SK-N-SH (cell line): ENCODE measurements around the gene DNAH6. TPM values are rescaled to one million over a fixed set of nuclear protein-coding genes. Genes with fewer than 3 reads are reported as not detected.

Source experiments
- CTCF ChIA-PET: fragments of 300-600, 350-600 bp; formaldehyde crosslinking; extraction: SDS; loops from one replicate; lab custom pipeline; 2021; lab: Yijun Ruan, JAX
- POLR2A ChIA-PET: fragments of 350-600 bp; sonication (Branson Sonifier 250); formaldehyde crosslinking; extraction: SDS; loops from one replicate; lab custom pipeline; 2020; ENCODE audit warnings: antibody characterized with exemption, inconsistent platforms; lab: Yijun Ruan, JAX
- DNase-seq: peaks from one replicate; pipeline ENCODE4 v3.0.0; 2012
- H2AFZ ChIP-seq: fragments of 200-600 bp; sonication (generic); 2 replicates; pipeline ENCODE4 v1.8.1; 2016; ENCODE audit warnings: antibody characterized with exemption, mild to moderate bottlenecking, low read depth
- H3F3A ChIP-seq: fragments of 200-600 bp; sonication (generic); replicated peaks from 2 replicates; pipeline ENCODE3; 2016; ENCODE audit warnings: antibody characterized with exemption, mild to moderate bottlenecking; ENCODE audit not compliant: insufficient read depth
- H3K27ac ChIP-seq, 2 experiments: fragments of 200-500 bp in 1 of 2; fragments of 200-600 bp in 1 of 2; sonication (Bioruptor generic) in 1 of 2; sonication (generic), shearing (Covaris generic) in 1 of 2; 2 replicates each; pipeline versions ENCODE4 v1.5.1 to v1.6.1; 2014 to 2016; ENCODE audit warnings: low read depth in 2 of 2, inconsistent platforms in 1 of 2, low read length in 1 of 2, mild to moderate bottlenecking in 1 of 2, mixed read lengths in 1 of 2
- H3K27me3 ChIP-seq: fragments of 200-600 bp; sonication (generic), shearing (Covaris generic); 2 replicates; pipeline ENCODE4 v1.6.1; 2016; ENCODE audit warnings: mixed run types; ENCODE audit not compliant: insufficient read depth
- H3K36me3 ChIP-seq, 2 experiments: fragments of 200-500 bp in 1 of 2; fragments of 200-600 bp in 1 of 2; sonication (Bioruptor generic) in 1 of 2; sonication (generic) in 1 of 2; replicated peaks in 1 of 2; 2 replicates each; pipeline versions ENCODE3 to v1.5.1; 2014 to 2016; ENCODE audit warnings: low read length in 1 of 2, mild to moderate bottlenecking in 1 of 2; ENCODE audit not compliant: insufficient read depth in 2 of 2, control insufficient read depth in 1 of 2
- H3K4me1 ChIP-seq, 2 experiments: fragments of 200-500 bp in 1 of 2; fragments of 200-600 bp in 1 of 2; sonication (Bioruptor generic) in 1 of 2; sonication (generic), shearing (Covaris generic) in 1 of 2; 2 replicates each; pipeline versions ENCODE4 v1.5.1 to v1.6.1; 2014 to 2016; ENCODE audit warnings: low read depth in 1 of 2, low read length in 1 of 2, mixed run types in 1 of 2; ENCODE audit not compliant: insufficient read depth in 2 of 2, control insufficient read depth in 1 of 2
- H3K4me2 ChIP-seq: fragments of 200-600 bp; sonication (generic), shearing (Covaris generic); 2 replicates; pipeline ENCODE4 v1.6.1; 2017; ENCODE audit warnings: mixed run types
- H3K4me3 ChIP-seq, 2 experiments: fragments of 200-500 bp in 1 of 2; fragments of 200-600 bp in 1 of 2; sonication (Bioruptor generic) in 1 of 2; sonication (generic), shearing (Covaris generic) in 1 of 2; 2 replicates each; pipeline versions ENCODE4 v1.5.1 to v1.8.1; 2014 to 2016; ENCODE audit warnings: low read depth in 2 of 2, inconsistent platforms in 1 of 2, low read length in 1 of 2, mild to moderate bottlenecking in 1 of 2, mixed read lengths in 1 of 2, moderate library complexity in 1 of 2
- H3K79me2 ChIP-seq: fragments of 200-600 bp; sonication (generic); 2 replicates; pipeline ENCODE4 v1.8.1; 2017; ENCODE audit warnings: mild to moderate bottlenecking; ENCODE audit not compliant: insufficient read depth
- H3K9ac ChIP-seq: fragments of 200-600 bp; sonication (generic); 2 replicates; pipeline ENCODE4 v1.6.1; 2017; ENCODE audit warnings: mixed run types
- H3K9me2 ChIP-seq: fragments of 200-600 bp; sonication (generic); 2 replicates; pipeline ENCODE4 v1.6.1; 2017; ENCODE audit warnings: mixed run types
- H3K9me3 ChIP-seq: fragments of 200-600 bp; sonication (generic); 2 replicates; pipeline ENCODE4 v1.6.1; 2017; ENCODE audit warnings: mixed run types, mild to moderate bottlenecking, moderate library complexity
- H4K20me1 ChIP-seq: fragments of 200-600 bp; sonication (generic); 2 replicates; pipeline ENCODE4 v1.6.1; 2017; ENCODE audit warnings: mild to moderate bottlenecking, mixed run types; ENCODE audit not compliant: insufficient read depth
- FOSL2 ChIP-seq: IDR thresholded peaks from 2 replicates; pipeline ENCODE4 v1.4.0; 2012; ENCODE audit warnings: low read depth, mild to moderate bottlenecking, moderate library complexity, borderline replicate concordance
- FOXM1 ChIP-seq: IDR thresholded peaks from 2 replicates; pipeline ENCODE4 v1.4.0; 2012; ENCODE audit warnings: low read depth, mild to moderate bottlenecking
- RAD21 ChIP-seq: IDR thresholded peaks from 2 replicates; pipeline ENCODE4 v1.6.1; 2012; ENCODE audit warnings: mild to moderate bottlenecking, low read length
- RFX5 ChIP-seq: IDR thresholded peaks from 2 replicates; pipeline ENCODE4 v1.6.1; 2012; ENCODE audit warnings: mild to moderate bottlenecking, improper control_type of control experiment, low read length
- WGBS: methylation state at CpG from one replicate; pipeline ENCODE4 v1.1.6; 2017; ENCODE audit warnings: low lambda C conversion rate; 5-methylcytosine and 5-hydroxymethylcytosine counted together
- polyA plus RNA-seq, 3 experiments: library from polyadenylated mRNA; depleted of rRNA; stranded (reverse); fragments of >200 nt; gene quantifications; 2 replicates each; pipeline ENCODE4 v1.2.3, GENCODE V29; 2012
- TF ChIP-seq, protein P1 (sequence below): fragments of 200-600 bp; sonication (generic); IDR thresholded peaks from 2 replicates; pipeline ENCODE4 v1.6.1; 2017; ENCODE audit warnings: antibody characterized with exemption, mild to moderate bottlenecking, moderate library complexity
- TF ChIP-seq, protein P2 (sequence below): IDR thresholded peaks from 2 replicates; pipeline ENCODE4; 2012
- TF ChIP-seq, protein P3 (sequence below): IDR thresholded peaks from 2 replicates; pipeline ENCODE4 v1.4.0; 2012; ENCODE audit warnings: low read depth, borderline replicate concordance

Gene DNAH6
- polyA plus RNA-seq, 1 of the 3 experiments (the other 2 are of a cell fraction): 0.03 TPM

DNA sequence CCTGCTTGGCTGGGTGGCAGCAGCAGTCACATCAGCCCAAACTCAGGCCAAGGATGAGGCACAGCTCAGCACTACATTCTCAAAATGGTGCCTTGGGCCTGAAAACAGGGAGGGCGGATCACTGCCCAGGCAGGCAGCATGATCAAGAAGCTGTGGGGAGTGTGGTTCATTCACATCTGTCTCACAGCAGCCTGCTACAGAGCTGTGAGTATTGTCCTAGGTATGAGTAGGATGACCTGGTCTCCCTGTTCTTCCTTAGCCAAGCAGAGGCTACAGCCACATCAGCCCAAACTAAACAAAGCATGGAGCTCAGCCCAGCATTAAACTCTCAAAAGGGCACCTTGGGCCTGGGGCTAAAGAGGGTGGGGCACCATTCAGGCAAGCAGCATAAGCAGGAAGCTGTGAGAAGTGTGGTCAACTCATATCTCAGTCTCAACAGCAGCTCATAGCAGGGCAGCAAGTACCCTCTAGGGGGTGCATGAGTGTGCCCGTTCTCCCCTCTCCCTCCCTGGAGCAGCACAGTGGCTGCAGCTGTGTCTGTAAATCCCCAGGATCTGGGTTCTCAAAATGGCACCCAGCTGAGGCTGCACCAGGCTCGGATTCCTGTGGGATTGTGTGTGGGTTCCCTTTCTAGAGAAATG lies 225.0 kb downstream of the DNAH6 start:
- peak; percentile 9 for DNase-seq
- no peak overlapping the region for H2AFZ ChIP-seq
- H4K20me1 ChIP-seq: no peaks in the 10 kb centered on the region
- no peaks in the 10 kb centered on the region for H3K36me3 ChIP-seq
- no peak overlapping the region for H3K4me2 ChIP-seq
- H3K4me3 ChIP-seq: no peak overlapping the region
- H3F3A ChIP-seq: no peaks in the 10 kb centered on the region
- H3K79me2 ChIP-seq: no peaks in the 10 kb centered on the region
- TF ChIP-seq FOXM1: no peak
- no peak for TF ChIP-seq FOSL2
- TF ChIP-seq RAD21: peak; percentile 6; the same call in 1 of the 2 replicates
- TF ChIP-seq, protein P1, sequence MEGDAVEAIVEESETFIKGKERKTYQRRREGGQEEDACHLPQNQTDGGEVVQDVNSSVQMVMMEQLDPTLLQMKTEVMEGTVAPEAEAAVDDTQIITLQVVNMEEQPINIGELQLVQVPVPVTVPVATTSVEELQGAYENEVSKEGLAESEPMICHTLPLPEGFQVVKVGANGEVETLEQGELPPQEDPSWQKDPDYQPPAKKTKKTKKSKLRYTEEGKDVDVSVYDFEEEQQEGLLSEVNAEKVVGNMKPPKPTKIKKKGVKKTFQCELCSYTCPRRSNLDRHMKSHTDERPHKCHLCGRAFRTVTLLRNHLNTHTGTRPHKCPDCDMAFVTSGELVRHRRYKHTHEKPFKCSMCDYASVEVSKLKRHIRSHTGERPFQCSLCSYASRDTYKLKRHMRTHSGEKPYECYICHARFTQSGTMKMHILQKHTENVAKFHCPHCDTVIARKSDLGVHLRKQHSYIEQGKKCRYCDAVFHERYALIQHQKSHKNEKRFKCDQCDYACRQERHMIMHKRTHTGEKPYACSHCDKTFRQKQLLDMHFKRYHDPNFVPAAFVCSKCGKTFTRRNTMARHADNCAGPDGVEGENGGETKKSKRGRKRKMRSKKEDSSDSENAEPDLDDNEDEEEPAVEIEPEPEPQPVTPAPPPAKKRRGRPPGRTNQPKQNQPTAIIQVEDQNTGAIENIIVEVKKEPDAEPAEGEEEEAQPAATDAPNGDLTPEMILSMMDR: peak; percentile 24; the same call in 1 of the 2 replicates
- no peak overlapping the region for H3K9ac ChIP-seq
- no peak overlapping the region for H3K27ac ChIP-seq
- H3K9me2 ChIP-seq: no peaks in the 10 kb centered on the region
- H3K9me3 ChIP-seq: no peaks in the 10 kb centered on the region
- ChIA-PET POLR2A (no interaction called here), CTCF (no interaction called here)
- H3K4me1 ChIP-seq: no peaks in the 10 kb centered on the region
- WGBS: 0% methylated on average over 2 of the region's 3 CpGs
- H3K27me3 ChIP-seq: no peaks in the 10 kb centered on the region; the same call in 1 of the 2 replicates

DNA sequence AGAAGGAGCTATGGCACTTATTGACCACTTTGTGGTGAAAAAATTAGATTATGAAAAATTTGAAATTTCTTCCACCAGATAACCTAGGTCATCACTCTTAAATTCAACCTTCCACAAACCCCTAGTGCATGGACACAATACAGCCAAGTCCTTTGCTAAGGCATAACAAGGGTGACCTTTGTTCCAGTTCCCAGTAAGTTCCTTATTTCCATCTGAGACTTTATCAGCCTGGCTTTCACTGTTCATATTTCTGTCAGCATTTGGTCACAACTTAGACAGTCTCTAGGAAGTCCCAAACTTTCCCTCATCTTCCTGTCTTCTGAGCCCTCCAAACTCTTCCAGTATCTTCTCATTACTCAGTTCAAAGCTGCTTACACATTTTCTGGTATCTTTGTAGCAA lies 232.0 kb downstream of the DNAH6 start:
- H3K9me3 ChIP-seq: no peaks in the 10 kb centered on the region
- no peak overlapping the region for H2AFZ ChIP-seq
- H3K36me3 ChIP-seq: no peaks in the 10 kb centered on the region
- no peaks in the 10 kb centered on the region for H3K4me1 ChIP-seq
- TF ChIP-seq, protein P2, sequence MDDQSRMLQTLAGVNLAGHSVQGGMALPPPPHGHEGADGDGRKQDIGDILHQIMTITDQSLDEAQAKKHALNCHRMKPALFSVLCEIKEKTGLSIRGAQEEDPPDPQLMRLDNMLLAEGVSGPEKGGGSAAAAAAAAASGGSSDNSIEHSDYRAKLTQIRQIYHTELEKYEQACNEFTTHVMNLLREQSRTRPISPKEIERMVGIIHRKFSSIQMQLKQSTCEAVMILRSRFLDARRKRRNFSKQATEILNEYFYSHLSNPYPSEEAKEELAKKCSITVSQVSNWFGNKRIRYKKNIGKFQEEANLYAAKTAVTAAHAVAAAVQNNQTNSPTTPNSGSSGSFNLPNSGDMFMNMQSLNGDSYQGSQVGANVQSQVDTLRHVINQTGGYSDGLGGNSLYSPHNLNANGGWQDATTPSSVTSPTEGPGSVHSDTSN: no peak
- TF ChIP-seq, protein P3, sequence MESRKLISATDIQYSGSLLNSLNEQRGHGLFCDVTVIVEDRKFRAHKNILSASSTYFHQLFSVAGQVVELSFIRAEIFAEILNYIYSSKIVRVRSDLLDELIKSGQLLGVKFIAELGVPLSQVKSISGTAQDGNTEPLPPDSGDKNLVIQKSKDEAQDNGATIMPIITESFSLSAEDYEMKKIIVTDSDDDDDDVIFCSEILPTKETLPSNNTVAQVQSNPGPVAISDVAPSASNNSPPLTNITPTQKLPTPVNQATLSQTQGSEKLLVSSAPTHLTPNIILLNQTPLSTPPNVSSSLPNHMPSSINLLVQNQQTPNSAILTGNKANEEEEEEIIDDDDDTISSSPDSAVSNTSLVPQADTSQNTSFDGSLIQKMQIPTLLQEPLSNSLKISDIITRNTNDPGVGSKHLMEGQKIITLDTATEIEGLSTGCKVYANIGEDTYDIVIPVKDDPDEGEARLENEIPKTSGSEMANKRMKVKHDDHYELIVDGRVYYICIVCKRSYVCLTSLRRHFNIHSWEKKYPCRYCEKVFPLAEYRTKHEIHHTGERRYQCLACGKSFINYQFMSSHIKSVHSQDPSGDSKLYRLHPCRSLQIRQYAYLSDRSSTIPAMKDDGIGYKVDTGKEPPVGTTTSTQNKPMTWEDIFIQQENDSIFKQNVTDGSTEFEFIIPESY: no peak
- TF ChIP-seq FOSL2 (no peak), RFX5 (no peak)
- H3K4me3 ChIP-seq: no peak overlapping the region
- no peaks in the 10 kb centered on the region; the same call in 1 of the 2 replicates for H3K27me3 ChIP-seq
- CTCF ChIA-PET: no interaction called here
- no peaks in the 10 kb centered on the region for H3K9me2 ChIP-seq
- no peaks in the 10 kb centered on the region for H3K79me2 ChIP-seq
- no peak for DNase-seq
- no peak overlapping the region for H3K9ac ChIP-seq
- no peaks in the 10 kb centered on the region for H4K20me1 ChIP-seq
- H3F3A ChIP-seq: no peaks in the 10 kb centered on the region
- H3K27ac ChIP-seq: no peak overlapping the region
- POLR2A ChIA-PET: no interaction called here
- no peak overlapping the region for H3K4me2 ChIP-seq
